GM13977 (cell line): ENCODE measurements around the gene IGFBP1.

Experiments
- DNase-seq: peaks from one replicate; pipeline ENCODE4 v3.0.0; 2012; ENCODE audit warnings: low spot score
- CTCF ChIP-seq: IDR thresholded peaks from 2 replicates; pipeline ENCODE4 v1.5.1; 2012; ENCODE audit warnings: mild to moderate bottlenecking, control low read depth; ENCODE audit not compliant: insufficient read depth; ENCODE audit errors: extremely low read depth, missing control alignments
- in situ Hi-C: fragments of 300-500 bp; cut with MboI; formaldehyde crosslinking; loops from one replicate; pipeline ENCODE4 v1.12.0; 2022; ENCODE audit warnings: low sequenced_read_pairs, low pct_unique_long_range_greater_than_20kb, mixed read lengths, inconsistent platforms; ENCODE audit not compliant: unreplicated experiment

IGFBP1 gene

GRCh38 chr7:45882465-45882810 lies 5.8 kb upstream of the IGFBP1 start:
- no peak for DNase-seq
- in situ Hi-C loops: no loop called here
- no peak for TF ChIP-seq CTCF

- no peak for TF ChIP-seq CTCF
- no peak for DNase-seq
- in situ Hi-C loops: no loop called here
These were observed 4.2 kb upstream of the IGFBP1 start for GRCh38 chr7:45884136-45884535.

GRCh38 chr7:45885264-45885882 lies 2.9 kb upstream of the IGFBP1 start:
- no peak for TF ChIP-seq CTCF
- no peak for DNase-seq
- in situ Hi-C loops: no loop called here

- in situ Hi-C loops: no loop called here
- no peak for DNase-seq
- no peak for TF ChIP-seq CTCF
These were observed 1.2 kb upstream of the IGFBP1 start for GRCh38 chr7:45886931-45887667.

- in situ Hi-C loops: no loop called here
- no peak for TF ChIP-seq CTCF
- DNase-seq: no peak
These were observed 692 bp downstream of the IGFBP1 start for GRCh38 chr7:45888993-45889366.

- no peak for DNase-seq
- in situ Hi-C loops: no loop called here
- no peak for TF ChIP-seq CTCF
These were observed 1.2 kb downstream of the IGFBP1 start for GRCh38 chr7:45889367-45890067.
